Measurements from ENCODE around the gene HHLA2.

The HHLA2 gene

GRCh38 chr3:108345492-108346205, 49.3 kb downstream of the HHLA2 start:
- no peak for TF ChIP-seq CTCF (IDR thresholded peaks at IDR 0.05; ENCODE audit: control extremely low read depth, extremely low read depth, low read depth, missing control alignments)
- no peak for DNase-seq (ENCODE audit: extremely low spot score)
- POLR2A ChIA-PET: no interaction called here
- CTCF ChIA-PET: interaction anchor here (1.2 to 2.9 kb wide), 4 partner anchors 8 to 192 kb away, joined by 4 to 15 read pairs (median 7); no protein-coding TSS in a partner anchor

GRCh38 chr3:108346301-108347227, 50.2 kb downstream of the HHLA2 start:
- POLR2A ChIA-PET: no interaction called here
- no peak for TF ChIP-seq CTCF (IDR thresholded peaks at IDR 0.05; ENCODE audit: control extremely low read depth, extremely low read depth, low read depth, missing control alignments)
- CTCF ChIA-PET: interaction anchor here (2.4 to 2.9 kb wide), 2 partner anchors 7 to 30 kb away, joined by 9 to 15 read pairs; no protein-coding TSS in a partner anchor
- DNase-seq (ENCODE audit: extremely low spot score): no peak

- CTCF ChIA-PET: no interaction called here
- POLR2A ChIA-PET: no interaction called here
- DNase-seq (ENCODE audit: extremely low spot score): no peak
- no peak for TF ChIP-seq CTCF (IDR thresholded peaks at IDR 0.05; ENCODE audit: control extremely low read depth, extremely low read depth, low read depth, missing control alignments)
Observed at GRCh38 chr3:108352176-108352575, 55.8 kb downstream of the HHLA2 start.

GRCh38 chr3:108354562-108354961, 58.2 kb downstream of the HHLA2 start:
- ChIA-PET POLR2A (no interaction called here), CTCF (interaction anchor here (1.5 to 2.8 kb wide), 2 partner anchors 10 to 15 kb away, joined by 5 to 15 read pairs; no protein-coding TSS in a partner anchor)
- DNase-seq (ENCODE audit: extremely low spot score): no peak
- no peak for TF ChIP-seq CTCF (IDR thresholded peaks at IDR 0.05; ENCODE audit: control extremely low read depth, extremely low read depth, low read depth, missing control alignments)

- ChIA-PET POLR2A (no interaction called here), CTCF (interaction anchor here (1.0 to 1.3 kb wide), 2 partner anchors 12 to 53 kb away, joined by 4 to 5 read pairs; no protein-coding TSS in a partner anchor)
- DNase-seq (ENCODE audit: extremely low spot score): no peak
- no peak for TF ChIP-seq CTCF (IDR thresholded peaks at IDR 0.05; ENCODE audit: control extremely low read depth, extremely low read depth, low read depth, missing control alignments)
Observed at GRCh38 chr3:108357042-108357441, 60.7 kb downstream of the HHLA2 start.

GRCh38 chr3:108359011-108359410, 62.7 kb downstream of the HHLA2 start:
- ChIA-PET POLR2A (no interaction called here), CTCF (interaction anchor here (1.1 to 1.5 kb wide), 2 partner anchors 46 to 52 kb away, joined by 3 read pairs; no protein-coding TSS in a partner anchor)
- no peak for DNase-seq (ENCODE audit: extremely low spot score)
- TF ChIP-seq CTCF (IDR thresholded peaks at IDR 0.05; ENCODE audit: control extremely low read depth, extremely low read depth, low read depth, missing control alignments): no peak
